HG03039 (cell line): ENCODE results near the gene NAPA.

Source experiments
- ATAC-seq: cut with Tn5 transposase; IDR thresholded peaks from one replicate; pipeline ENCODE4 v1.9.1; 2021; ENCODE audit warnings: mild to moderate bottlenecking, moderate library complexity; ENCODE audit not compliant: unreplicated experiment

Gene NAPA

DNA sequence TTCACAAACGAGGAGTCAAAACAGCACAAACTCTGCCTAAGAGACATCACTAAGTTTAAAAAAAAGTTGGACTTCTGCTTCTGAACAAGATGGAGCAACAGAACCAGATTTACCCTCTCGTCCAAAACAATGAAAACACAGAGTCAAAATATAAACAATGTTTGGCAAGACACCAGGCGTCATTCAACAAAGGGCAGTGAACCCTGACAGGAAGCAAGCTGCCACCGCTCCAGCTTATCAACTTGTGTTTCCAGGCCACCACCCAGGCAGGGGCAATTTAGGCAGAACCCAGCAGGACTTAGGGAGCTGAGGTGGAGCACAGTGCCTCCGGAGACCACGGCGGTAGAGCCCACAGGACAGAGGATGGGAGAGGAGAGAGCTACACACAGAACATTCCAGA, 8.6 kb upstream of the NAPA start:
- no peak for ATAC-seq

DNA sequence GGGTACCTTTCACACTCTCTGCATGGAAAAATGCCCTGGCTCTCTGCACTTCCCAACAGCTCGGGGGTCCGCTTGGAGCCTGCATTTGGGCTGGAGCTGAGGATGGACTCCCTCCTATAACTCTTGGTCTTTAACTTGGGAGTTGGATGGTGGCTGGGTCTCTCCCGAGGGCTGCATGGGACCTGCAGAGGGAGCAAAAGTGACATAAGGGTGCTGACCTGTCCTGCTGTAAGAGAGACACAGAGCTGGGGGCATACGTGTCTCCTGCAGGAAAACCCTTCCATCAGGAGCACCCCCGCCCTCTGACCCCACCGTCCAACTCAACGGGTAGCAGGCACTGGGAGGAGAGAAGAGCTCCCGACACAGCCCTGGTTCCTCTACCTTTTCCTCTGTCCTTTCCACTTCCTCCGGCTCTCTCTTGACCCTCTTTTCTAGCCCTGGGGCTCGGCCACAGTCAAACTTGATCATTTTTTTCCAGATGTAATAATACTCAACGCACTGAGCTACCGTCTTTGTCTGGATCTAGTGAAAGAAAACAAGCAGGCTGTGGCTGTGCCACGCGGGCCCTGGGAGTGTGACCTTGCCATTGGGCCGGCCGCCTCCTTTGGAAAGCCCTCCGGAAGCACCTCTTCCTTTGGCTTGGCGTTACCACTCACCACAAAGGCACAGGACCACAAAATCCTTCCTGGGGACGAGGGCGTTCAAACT, 6.8 kb upstream of the NAPA start:
- no peak for ATAC-seq

DNA sequence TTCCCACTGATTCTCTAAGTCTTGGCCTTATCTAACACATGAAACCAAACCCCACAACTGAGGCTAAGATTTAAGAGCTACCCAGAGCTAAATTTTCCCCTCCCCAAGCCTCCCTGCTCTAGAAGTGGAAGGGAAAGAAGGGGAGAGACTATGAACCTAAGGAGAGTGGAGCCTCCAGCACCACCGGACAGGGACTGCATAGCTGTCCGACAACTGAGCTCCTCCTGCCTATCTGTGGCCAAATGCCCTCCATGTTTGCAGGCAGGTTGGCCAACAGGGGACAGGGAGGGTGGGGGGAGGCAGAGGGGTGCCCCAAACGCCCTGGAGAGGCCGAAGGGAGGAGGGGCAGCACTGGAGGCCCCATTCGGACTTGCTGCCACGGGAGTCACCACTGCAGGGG, 6.0 kb upstream of the NAPA start:
- ATAC-seq, result no peak

DNA sequence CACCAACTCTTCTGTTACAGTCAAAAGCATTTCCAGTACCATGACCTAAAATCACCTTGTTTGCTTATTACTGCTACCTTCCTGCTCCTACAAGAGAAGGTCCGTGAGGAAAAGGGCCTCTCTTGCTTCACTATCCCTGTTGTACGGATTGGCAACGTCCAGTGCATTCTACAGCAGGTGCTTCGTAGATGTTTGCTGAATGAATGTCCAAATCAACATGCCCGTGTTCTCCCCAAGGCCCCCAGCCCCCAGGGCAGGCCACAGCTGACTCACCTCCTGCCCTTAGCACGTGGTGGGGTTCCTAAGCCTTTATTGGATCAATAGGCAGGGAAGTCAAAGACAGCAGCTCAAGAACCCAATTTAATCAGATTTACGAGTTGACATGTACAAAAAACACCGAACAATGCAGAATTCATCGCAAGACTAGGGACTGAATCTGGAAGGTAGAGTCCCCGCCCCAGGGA, 5.5 kb upstream of the NAPA start:
- ATAC-seq, result no peak

DNA sequence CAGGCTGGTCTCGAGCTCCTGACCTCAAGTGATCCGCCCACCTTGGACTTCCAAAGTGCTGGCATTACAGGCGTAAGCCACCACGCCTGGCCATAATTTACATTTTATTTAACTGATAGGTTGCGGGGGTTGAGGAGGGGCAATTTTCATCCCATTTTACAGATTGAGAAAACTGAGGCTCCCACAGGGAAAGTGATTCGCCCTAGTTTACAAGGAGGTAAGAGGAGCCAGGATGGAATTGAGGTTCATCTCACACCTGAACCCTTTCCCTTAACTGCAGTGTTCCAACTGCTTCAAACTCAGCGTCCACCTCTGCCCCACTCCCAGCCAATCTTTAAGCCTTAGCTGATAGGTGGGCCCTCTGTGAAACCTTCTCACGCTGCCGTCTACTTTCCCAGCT, 4.0 kb upstream of the NAPA start:
- no peak for ATAC-seq

DNA sequence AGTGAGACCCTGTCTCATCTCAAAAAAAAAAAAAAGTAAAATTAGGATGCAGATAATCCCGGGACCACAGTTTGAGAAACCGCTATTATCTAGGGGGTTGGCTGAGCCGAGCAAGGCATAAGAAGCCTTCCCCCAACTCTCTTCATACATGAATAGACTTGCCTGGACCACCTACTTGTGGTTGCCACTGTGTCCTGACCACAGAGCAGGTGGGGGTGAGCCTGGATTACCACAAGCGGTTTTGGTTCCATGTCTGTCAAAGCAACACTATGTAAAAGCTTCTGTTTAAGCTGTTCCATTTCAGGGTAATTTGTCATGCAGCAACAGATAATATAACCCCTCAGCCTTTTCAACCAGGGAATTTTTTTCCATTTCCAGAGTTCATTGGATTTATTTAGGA, 3.3 kb upstream of the NAPA start:
- ATAC-seq, result no peak

DNA sequence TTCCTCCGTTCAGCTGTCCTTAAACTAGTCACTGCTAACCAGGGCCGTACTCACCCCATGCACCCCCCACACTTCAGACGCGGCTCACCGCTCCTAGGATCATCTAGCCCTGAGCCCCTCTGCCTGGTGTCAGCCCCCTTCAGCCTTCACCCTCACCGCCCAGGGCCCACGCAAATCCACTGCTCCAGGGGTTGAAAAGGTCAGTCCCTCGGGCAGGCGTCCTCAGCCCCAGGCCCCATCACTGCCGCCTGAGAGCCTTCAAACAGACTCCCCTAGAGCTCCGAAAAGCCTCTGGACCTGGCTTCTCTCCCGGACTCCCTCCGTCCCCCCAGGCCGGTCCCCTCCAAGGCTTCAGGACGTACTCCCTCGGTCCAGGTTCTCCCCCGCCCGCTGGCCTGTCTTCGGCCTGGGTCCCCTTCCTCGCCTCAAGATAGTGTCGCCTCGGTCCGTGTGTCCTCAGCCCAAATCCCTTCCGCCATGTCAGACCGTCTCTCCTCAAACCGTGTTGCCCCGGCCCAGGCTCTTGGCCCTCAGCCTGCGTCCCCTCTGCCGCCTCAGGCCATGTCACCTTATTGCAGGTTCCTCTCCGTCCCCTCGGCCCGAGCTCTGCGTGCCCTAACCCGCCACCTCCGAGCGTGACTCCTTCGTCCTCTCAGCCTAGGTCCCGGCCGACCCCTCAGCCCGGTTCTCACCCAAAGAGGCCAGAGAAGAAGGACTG, 553 bp downstream of the NAPA start:
- ATAC-seq, result no peak

DNA sequence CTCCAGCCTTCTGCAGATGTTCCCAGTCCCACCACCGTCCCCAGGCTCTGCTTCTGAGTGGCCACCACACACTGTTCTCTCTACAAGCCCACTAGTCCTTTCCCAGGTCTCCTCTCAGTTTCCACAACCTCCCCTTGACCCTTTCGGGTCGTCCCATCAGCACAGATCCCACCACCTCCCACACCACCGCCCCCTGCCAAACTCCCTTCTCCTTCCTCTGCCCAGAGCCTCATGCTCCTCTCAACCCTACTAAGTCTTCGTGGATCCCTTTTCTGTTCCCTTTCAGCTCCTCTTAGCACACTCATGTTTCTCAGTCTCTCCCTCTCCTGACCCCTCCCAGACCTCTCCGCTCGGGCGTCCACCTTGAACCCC, 1.9 kb downstream of the NAPA start:
- ATAC-seq, result no peak

DNA sequence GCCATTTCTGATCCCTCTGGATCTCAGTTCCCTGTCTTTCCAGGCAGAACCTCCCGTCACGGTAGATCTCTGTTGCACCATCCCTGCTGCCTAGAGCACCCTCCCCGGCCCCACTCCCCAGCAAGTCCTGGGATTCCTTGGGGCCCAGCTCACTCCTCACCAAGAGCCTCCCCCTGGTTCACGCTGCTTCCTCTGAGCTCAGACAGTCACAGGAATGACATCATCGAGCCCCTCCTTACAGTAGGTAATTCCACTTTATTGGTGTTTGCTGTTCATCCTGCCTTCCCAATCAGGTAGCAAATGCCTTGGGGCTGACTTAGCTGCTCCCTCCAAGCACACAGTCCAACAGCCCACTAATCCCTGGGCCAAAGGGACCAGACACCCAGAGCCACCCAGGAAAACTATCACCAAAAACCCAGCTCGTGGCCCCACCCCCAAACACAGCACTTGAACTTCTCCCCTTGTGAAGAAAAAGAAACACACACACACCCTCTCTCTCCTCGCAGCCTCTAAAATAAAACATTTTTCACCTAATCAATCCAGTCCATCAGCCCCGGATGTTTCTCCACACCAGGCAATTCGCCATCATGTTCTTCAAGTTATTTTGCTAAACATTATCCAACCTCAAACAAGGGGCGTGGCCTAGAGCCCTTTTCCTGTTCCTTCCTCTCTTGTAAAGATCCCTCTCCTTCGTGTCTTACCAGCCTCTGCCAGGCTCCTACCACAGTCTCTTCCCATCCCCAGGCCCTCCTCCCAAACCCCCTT, 2.5 kb downstream of the NAPA start:
- no peak for ATAC-seq

DNA sequence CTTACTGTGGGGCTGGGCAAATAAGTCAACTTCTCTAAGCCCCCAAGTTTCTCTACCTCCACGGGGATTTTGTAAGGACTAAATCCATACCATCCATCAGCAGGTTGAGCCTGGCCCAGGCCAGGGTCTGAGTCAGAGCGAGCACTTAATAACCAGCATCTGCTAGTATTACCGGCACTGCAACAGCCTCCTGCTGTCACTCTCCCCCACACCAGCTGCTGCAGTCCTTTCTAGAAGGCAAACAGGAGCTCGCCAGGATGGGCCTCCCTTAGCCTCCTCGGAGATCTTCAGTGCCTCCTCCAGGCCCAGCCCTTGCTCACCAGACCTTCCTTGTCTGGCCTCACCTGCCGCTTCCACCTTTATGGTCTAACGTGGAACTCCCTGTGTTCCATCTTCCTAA, 3.2 kb downstream of the NAPA start:
- no peak for ATAC-seq

DNA sequence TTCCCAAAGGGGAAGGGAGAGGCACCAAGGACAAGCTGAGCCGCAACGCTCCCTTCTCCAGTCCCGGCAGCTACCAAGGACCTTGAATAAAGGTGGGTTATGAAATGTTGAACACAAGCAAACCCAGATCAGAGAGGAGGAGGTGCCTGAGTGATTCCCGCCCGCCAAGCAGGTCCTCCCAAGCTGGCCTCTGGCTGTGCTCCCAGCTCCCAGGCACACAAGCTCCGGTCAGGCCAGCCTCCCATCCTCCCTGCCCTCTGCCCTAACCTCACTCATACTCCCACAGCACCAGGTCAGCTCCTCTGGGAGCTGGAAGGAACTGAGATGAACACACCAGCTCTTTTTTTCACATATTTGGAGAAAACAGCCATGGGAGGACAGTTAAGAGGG, 3.7 kb downstream of the NAPA start:
- no peak for ATAC-seq

DNA sequence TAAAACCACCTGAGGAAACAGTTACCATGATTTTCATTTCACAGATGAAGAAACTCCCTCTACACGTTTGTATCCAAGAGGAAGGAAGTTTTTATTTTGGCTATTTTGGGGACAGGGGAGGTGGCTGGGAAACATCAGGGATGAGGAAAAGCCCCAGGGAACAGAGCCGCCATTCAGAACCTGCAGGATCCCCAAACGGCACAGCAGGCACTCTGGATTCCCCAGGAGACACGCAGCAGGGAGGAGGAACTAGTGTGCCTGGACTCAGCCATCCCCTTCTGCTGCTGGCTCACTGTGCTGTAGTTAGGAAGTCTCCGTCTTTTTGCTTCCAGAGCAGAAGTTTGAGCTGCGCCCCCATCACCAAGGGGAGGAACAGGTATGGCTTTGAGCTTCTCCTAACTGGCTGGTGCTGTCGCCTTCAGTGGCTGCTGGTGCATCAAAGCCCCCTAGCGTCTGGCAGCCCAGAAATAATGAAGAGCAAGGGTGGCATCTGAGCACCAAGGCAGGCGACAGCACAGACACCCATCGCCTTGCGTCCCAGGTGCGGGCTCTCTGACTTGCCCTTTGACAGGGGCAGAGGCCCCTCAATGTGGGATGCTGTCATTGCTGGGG, 4.2 kb downstream of the NAPA start:
- ATAC-seq, result no peak

DNA sequence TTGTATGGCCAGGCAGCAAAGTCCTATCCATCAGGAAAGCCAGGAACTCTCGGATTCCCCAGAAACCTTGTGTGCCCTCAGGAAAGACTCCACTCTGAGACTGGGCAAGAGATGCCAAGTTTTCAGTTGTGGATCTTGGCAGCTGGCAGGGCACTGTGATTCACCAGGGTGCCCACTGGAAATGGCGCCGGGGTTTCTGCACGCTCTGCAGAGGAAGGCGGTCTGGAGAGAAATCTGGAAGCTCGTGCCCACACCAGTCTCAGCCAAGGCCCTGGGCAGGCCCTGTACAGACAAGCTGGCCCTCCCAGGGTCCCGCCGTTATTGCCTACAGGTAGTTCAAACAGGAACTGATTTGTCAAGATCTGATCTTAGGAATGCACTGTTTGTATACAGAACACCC, 4.9 kb downstream of the NAPA start:
- no peak for ATAC-seq

DNA sequence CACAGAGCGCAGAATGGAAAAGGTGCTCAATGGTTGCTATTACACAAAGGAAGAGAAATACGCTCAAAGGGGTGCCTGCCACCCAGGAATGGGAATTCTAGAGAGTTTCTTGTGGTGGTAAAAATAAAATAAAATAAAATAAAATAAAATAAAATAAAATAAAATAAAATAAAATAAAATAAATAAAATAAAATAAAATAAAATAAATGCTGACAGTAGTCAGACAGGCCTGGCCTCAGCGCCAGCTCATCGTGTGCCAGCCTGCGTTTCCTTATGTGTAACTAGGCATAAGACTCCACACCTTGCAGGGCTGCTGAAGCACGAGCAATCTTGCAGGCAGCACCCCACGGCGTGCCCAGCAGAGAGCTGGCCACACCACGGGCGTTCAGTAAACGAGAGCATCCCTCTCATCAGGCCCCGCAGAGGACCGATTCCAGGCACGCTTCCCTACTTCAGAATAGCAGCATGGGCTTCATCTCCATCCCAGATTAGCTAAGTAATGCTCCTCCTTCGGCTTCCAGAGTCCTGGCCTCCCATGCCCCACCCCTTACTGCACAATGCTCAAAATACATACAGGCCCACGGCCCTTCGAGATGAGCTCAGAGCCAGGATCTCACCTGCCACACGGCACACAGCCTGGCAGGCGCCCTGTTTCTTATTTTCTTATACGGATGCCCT, 5.6 kb downstream of the NAPA start:
- no peak for ATAC-seq

DNA sequence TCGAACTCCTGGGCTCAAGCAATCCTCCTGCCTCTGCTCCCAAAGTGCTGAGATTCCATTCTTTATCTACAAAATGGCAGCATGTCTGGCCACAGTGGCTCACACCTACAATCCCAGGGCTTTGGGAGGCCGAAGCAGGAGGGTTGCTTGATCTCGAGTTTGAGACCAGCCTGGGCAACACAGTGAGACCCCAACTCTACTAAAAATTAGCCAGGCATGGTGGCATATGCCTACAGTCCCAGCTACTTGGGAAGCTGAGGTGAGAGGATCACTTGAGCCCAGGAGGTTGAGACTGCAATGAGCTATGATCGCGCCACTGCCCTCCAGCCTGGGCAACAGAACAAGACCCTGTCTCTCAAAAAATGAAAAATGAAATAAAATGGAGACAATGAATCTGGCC, 6.1 kb downstream of the NAPA start:
- no peak for ATAC-seq

DNA sequence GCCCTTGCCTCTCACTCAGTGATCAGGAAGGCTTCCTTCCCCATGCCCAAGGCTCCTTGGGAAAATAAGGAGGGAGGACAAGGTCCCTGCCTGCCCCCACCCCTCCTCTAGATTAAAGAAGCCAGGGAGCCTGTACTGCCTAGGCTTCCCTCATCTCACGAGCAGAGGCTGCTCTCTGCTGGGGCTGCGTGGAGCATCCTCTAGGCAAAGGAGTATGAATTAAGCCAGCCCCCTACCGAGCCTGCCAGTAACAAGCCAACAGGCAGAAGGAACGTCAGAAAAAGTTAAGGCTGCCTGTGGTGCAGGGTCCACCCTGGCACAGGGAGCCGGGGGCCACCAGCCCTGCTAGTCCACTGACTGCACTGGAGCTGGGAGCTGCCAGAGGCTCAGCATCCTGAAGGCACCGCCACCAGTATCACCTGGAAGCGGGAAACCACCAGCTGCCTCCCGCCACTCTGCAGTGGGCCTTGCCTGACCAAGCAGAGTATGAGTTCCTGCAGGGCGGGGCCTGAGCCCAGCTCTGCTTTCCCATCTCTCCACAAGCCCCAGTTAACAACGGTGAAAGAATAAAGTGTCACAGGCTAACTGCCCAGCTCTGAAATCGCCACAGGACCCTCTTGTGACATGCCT, 6.8 kb downstream of the NAPA start:
- ATAC-seq, result no peak

DNA sequence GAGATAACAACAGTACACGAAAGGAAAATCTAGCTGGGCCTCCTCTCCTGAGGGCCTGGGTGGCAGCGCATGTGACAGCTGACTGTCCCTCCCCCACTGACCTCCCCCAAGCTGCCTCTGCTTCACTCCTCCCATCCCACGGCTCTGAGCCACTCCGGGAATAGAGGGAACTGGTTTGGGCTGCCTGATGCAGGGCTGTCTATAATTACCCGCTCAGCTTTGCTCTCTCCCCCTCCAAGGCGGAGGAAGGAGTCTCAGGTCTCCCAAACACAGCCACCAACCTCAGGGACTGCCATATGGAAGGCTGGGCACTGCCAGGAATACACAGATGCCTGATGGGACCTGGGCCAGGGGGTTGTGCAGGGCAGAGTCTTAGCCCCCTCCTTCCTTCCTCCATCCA, 7.9 kb downstream of the NAPA start:
- no peak for ATAC-seq

DNA sequence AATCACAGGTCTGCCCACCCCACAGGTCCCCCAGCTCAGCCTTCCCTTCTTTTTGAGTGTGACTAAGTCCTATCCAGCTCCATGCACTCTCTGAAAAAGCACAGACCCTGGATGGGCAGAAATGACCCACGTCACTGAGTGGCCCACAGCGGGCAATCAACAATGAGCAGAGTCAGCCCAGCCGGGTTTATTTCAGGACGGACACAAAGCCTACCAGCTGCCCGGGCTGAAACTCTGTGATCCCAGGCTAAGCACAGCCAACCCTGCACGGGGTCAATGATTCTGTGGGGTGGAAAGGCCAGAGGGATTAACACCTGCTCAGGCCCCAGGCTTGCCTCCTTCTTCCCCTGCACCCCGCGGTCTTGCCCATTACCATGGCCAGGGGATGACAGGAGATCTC, 8.4 kb downstream of the NAPA start:
- no peak for ATAC-seq

DNA sequence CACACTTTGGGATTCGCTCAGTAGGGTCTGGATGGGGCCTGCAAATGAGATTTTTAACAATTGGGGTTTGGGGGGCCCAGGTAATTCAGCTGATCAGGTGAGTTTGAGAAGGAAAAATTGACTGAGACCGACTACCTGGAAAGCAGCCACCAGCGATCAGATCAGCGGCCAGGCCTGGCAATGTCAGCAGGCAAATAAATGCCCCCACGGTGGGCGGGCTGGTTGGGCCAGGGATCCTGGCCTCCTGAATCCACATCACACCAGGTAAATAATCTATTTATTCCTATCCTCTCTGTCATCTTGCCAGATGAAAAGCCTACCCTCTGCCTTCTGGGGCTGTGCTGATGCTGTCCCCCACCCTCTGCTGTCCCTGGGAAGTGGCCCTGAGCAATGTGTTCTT, 9.4 kb downstream of the NAPA start:
- no peak for ATAC-seq

DNA sequence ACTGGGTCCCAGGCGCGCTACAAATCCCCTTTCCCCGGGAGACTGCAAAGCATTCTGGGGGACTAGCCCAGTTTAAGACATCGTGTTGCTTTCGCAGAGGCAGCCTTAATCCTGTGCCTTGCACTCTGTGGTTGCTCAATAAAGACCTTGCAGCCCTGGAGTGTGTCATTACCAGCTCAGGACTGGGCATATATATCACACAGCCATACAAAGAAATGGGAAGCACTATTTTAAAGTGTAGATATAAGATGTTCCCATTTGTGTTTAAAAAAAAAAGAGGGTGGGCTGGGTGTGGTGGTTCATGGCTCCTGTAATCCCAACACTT, 11.1 kb downstream of the NAPA start:
- ATAC-seq, result no peak
